ENCODE data around the gene BDKRB2. TPM values are rescaled to one million over a fixed set of nuclear protein-coding genes. Genes with fewer than 3 reads are reported as not detected.

BDKRB2 gene
- total RNA-seq (2014; rRNA removed; shearing (Covaris generic); ENCODE audit: low replicate concordance): 8.0 and 8.8 TPM in 2 replicates

GRCh38 chr14:96204151-96205058 is at the start of gene BDKRB2:
Gene BDKRB2, plus strand, starts transcription at chr14:96204839. Its CDS starts 32,269 bp downstream, at chr14:96237108.
- Histone ChIP-seq H3K36me3 (no peaks in the 10 kb centered on the region), H3K27me3 (no peaks in the 10 kb centered on the region), H3K9me3 (no peaks in the 10 kb centered on the region), H3K4me3 (peak within 1 kb of the TSS; percentile 58)
- DNase-seq: peak; percentile 82

- Histone ChIP-seq H3K9me3 (no peaks in the 10 kb centered on the region), H3K4me3 (no peak overlapping the region), H3K27me3 (no peaks in the 10 kb centered on the region), H3K36me3 (no peaks in the 10 kb centered on the region)
- no peak for DNase-seq
These were observed 49.7 kb upstream of the BDKRB2 start for GRCh38 chr14:96154900-96155299.

DNA sequence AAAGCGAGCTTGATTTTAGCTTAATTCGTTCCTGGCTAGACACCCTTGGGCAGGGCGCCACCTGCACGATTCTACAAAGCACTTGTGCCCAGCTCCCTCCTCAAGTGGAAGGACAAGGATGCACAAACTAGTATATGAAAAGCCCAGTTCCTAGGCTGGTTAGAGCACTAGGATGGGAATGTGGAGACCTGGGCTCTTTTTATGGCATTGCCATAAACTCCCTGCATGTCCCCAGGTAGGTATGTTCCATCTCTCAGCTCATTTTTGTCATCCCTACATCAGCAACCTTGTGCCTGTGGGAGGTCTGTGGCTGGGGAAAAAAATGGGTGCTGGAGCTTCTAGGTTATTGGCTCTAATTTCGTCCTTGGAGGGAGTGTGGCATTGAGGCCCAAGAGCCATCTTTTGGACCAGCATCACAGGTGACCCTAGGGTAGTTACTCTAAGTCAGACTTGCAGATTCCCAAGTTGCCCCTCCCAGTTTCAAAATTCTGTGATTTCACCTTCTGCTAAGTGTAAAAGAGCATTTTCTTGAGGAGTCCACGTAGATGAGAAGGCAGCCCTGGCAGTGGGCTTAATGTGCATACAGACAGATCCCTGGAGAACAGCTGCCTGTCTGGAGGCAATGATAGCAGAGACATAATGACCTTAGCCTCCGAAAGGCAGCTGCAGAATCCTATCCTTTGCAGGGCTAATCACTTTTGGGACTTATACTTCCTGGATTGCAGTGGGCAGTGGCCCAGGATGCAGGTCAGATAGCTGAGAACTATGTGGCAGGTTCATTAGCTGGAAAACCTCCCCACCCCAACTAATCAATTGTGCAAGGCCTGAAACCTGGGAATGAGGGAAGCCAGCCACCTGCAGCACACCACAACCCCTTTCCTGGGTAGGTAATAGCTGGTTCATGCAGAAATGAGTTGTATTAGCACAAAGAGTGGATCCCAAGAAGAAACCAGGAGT is 47.6 kb upstream of the BDKRB2 start:
- H3K9me3 ChIP-seq: no peaks in the 10 kb centered on the region
- no peak for DNase-seq
- H3K4me3 ChIP-seq: no peak overlapping the region
- no peaks in the 10 kb centered on the region for H3K36me3 ChIP-seq
- H3K27me3 ChIP-seq: no peaks in the 10 kb centered on the region

- Histone ChIP-seq H3K27me3 (no peaks in the 10 kb centered on the region), H3K4me3 (no peak overlapping the region), H3K9me3 (no peaks in the 10 kb centered on the region), H3K36me3 (no peaks in the 10 kb centered on the region)
- DNase-seq: no peak
These were observed 45.9 kb upstream of the BDKRB2 start for GRCh38 chr14:96158735-96159134.

- H3K9me3 ChIP-seq: no peaks in the 10 kb centered on the region
- DNase-seq: no peak
- no peaks in the 10 kb centered on the region for H3K27me3 ChIP-seq
These were observed 44.3 kb upstream of the BDKRB2 start for GRCh38 chr14:96160076-96160912.

DNA sequence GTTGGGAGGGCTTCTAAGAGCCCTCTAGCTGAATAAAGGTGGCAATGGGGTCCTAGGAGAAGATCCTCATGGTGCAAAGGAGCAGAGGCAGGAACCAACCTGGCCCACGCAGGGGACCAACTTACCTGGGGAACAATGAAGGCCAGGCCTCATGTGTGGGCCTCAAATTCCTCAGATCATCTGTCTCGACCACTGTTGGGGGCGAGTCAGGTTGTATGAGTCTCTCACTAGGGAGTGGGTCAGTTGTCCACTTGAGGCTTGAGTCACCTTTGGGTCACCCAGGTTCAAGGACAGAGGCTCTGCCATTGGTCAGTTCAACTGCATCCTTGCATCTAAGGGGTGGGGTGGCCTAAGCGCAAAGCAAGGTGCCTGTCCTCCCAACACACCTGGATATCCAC is 43.7 kb upstream of the BDKRB2 start:
- H3K9me3 ChIP-seq: no peaks in the 10 kb centered on the region
- DNase-seq: no peak
- H3K27me3 ChIP-seq: no peaks in the 10 kb centered on the region
- H3K4me3 ChIP-seq: no peak overlapping the region
- no peaks in the 10 kb centered on the region for H3K36me3 ChIP-seq

More at GRCh38 chr14:96160076-96160912, 44.3 kb upstream of the BDKRB2 start:
- Histone ChIP-seq H3K36me3 (no peaks in the 10 kb centered on the region), H3K4me3 (no peak overlapping the region)

DNA sequence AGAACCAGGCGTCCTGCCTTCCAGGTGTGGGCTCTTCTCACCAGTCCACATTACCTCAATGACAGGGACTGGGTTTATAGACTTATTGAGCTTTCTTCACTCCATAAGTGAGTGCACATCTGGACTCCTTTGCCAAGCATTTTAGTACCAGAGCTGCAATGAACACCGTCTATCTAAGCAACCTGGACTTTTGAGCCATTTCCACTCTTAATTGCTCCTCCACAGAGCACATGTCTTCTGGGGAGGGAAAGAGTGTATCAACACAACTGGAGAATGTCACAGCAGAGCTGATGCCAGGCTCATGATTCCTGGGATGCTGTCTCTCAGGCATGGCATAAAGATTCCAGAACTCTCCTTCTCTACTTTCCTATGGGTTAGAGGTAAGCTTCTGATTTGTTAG is 43.0 kb upstream of the BDKRB2 start:
- Histone ChIP-seq H3K27me3 (no peaks in the 10 kb centered on the region), H3K9me3 (no peaks in the 10 kb centered on the region), H3K4me3 (no peak overlapping the region), H3K36me3 (no peaks in the 10 kb centered on the region)
- no peak for DNase-seq

DNA sequence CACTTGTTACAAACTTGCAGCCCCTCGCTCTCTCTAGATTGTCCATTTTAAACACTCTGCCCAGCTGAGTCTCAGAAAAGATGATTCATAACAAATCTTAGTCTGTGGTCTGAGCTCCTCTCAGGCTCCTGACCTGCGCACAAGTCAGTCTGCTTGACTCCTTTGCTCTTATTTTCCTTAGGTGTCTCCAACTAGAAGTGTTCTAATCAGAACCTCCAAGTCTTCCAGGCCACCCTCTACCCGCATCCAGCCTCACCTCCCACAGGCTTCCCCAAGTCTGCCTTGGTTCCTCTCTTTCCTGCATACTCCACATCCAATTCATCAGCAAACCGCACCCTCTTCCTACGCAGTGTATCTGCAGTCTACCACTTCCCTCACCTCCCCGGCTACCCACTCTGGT is 42.4 kb upstream of the BDKRB2 start:
- DNase-seq: no peak
- Histone ChIP-seq H3K36me3 (no peaks in the 10 kb centered on the region), H3K9me3 (no peaks in the 10 kb centered on the region), H3K27me3 (no peaks in the 10 kb centered on the region), H3K4me3 (no peak overlapping the region)

DNA sequence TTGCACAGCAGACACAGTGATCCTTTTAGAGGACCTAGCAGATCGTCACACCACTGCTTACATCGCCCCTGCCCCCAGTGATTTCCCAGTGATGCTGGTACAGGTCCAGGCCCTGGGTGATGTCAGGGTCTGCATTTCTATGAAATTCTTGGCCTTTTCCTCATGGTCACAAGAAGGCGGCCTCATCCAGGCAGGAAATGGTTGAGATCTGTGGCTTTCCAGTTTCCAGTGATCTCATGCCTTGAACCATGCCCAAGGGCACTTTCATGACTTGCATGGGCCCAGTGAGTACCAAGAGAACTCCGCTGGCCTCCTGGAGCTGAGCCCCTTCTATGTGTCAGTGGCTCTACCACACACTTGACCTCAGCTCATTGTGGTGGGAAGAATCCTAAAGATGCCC is 41.9 kb upstream of the BDKRB2 start:
- peak; percentile 83 for DNase-seq

DNA sequence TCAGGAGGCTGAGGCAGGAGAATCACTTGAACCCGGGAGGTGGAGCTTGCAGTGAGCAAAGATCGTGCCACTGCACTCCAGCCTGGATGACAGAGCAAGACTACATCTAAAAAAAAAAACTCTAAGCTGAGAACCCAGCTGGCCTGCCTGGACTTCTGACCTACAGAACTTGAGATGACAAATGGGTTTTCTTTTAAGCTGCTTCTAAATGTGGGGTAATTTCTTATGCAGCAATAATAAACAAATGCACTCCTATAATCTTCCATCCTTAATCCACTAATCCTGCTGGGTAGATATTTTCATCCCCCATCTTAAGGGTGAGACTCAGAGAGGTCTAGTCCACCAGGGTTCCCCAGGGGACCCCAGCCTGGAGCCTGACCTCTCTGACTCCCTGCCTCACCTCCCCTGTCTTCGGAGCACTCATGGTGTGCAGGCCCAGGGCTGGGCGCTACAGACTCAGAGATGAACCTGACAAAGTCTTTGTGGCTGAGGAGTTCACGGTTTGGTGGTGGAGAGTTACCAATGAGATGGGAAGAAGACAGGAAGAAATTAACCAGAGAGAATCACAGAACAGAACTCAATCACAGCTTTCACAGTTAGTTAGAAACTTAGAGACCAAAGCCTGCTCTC is 39.7 kb upstream of the BDKRB2 start:
- Histone ChIP-seq H3K9me3 (no peaks in the 10 kb centered on the region), H3K36me3 (no peaks in the 10 kb centered on the region), H3K27me3 (no peaks in the 10 kb centered on the region), H3K4me3 (no peak overlapping the region)
- DNase-seq: no peak

More for the DNA sequence above, 41.9 kb upstream of the BDKRB2 start:
- no peaks in the 10 kb centered on the region for H3K36me3 ChIP-seq
- H3K9me3 ChIP-seq: no peaks in the 10 kb centered on the region
- no peaks in the 10 kb centered on the region for H3K27me3 ChIP-seq
- H3K4me3 ChIP-seq: no peak overlapping the region

DNA sequence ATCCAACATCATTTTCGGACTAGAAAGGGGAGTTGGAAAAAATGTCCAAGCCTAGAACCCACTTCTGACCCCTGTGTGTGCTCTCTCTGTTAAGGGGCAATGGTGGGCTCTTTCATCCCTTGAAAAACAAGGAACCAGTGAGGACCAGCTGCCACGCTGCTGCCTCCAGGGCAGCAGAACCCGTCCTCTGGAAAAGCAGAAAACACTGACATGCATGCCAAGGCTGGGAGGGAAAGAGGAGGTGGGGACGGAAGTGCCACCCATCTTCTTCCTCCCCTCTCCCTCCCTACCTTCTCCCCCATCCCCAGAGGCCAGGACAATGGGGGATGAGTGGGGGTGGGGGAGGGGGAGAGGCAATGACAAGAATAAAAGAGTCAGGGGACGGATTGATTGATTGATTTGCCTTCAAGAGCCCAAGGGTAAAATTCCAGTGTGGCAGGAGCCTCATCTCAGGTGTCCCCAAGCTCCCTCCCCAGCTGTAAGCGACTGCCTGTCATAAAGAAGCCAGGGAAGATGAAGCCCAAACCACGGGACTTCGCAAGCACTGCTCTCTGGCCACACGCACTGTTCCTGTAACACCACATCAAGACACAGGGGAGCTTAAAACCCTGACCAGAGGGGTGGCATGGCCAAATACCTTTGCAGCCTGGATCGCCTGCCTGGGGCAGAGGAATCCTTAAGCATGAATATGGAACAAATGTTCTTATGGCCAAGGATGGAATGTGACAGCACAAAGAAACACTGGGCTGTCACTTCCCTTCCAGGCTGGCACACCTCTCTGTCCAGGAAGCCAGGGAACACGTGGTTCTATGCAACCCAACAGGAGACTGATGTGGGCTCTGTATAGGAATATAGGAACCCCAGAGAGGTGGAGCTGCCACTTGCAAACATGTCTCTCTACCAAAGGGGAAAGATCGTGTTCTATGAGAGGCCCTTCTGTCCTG is 38.9 kb upstream of the BDKRB2 start:
- H3K27me3 ChIP-seq: no peaks in the 10 kb centered on the region
- no peak for DNase-seq

GRCh38 chr14:96166461-96167223 is 38.0 kb upstream of the BDKRB2 start:
- Histone ChIP-seq H3K36me3 (no peaks in the 10 kb centered on the region), H3K9me3 (no peaks in the 10 kb centered on the region), H3K27me3 (no peaks in the 10 kb centered on the region), H3K4me3 (no peak overlapping the region)
- DNase-seq: no peak

More for the DNA sequence above, 38.9 kb upstream of the BDKRB2 start:
- H3K9me3 ChIP-seq: no peaks in the 10 kb centered on the region
- H3K36me3 ChIP-seq: no peaks in the 10 kb centered on the region
- no peak overlapping the region for H3K4me3 ChIP-seq

- Histone ChIP-seq H3K27me3 (no peaks in the 10 kb centered on the region), H3K4me3 (no peak overlapping the region), H3K9me3 (no peaks in the 10 kb centered on the region), H3K36me3 (no peaks in the 10 kb centered on the region)
- DNase-seq: peak; percentile 74
These were observed 37.2 kb upstream of the BDKRB2 start for GRCh38 chr14:96167224-96168148.
